ENCODE results near the gene TMEM141. TPM values are rescaled to one million over a fixed set of nuclear protein-coding genes. Genes with fewer than 3 reads are reported as not detected.

The TMEM141 gene
- total RNA-seq, 1 donor from 2014 or later = 57.8 TPM

DNA sequence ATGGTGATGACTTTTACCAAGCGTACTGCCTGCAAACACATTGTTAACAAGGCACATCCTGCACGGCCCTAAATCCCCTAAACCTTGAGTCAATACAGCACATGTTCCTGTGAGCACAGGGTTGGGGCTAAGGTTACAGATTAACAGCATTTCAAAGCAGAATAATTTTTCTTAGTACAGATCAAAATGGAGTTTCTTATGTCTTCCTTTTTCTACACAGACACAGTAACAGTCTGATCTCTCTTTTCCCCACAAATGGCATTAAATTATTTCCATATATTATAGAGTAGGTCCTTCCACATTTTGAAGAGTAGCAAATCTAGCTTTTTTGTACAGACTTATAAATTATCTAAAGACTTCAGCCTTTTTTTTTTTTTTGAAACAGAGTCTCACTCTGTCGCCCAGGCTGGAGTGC lies 1.6 kb upstream of the TMEM141 start:
- Mint-ChIP-seq H3K36me3 (ENCODE audit: insufficient read depth) (peaks cover 4% of the 10 kb centered on the region), H3K4me1 (ENCODE audit: low read depth) (peaks cover 42% of the 10 kb centered on the region)

DNA sequence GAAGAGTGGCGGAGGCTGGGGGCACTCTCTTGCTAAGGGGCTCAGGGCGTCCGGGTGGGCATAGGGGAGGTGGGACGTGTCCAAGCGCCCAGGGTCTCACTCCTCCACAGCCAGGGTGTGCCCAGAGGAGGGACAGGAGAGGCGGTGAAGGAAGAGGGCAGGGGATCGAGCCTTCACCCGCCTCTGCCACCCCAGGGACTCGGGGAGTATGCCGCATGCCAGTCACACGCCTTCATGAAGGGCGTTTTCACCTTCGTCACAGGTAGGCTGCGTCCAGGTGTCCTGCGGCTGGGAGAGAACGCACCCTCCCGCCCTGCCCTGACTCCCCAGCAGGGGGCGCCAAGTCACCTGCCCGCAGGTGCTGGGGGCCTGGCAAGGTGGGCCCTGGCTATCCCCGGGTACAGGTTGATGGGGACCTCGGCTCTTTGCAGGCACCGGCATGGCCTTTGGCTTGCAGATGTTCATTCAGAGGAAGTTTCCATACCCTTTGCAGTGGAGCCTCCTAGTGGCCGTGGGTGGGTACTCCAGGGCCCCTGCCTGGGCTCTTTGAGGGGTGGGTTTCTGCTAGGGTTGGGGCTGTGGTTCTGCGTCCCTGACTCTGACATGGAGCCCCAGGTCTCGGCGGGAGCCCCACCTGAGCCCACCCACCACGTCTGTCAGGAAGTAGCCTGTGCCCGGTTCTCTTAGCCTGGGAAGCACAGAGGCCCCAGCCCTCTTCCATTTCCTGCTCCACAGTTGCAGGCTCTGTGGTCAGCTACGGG lies 552 bp downstream of the TMEM141 start:
- TF ChIP-seq, protein P1, sequence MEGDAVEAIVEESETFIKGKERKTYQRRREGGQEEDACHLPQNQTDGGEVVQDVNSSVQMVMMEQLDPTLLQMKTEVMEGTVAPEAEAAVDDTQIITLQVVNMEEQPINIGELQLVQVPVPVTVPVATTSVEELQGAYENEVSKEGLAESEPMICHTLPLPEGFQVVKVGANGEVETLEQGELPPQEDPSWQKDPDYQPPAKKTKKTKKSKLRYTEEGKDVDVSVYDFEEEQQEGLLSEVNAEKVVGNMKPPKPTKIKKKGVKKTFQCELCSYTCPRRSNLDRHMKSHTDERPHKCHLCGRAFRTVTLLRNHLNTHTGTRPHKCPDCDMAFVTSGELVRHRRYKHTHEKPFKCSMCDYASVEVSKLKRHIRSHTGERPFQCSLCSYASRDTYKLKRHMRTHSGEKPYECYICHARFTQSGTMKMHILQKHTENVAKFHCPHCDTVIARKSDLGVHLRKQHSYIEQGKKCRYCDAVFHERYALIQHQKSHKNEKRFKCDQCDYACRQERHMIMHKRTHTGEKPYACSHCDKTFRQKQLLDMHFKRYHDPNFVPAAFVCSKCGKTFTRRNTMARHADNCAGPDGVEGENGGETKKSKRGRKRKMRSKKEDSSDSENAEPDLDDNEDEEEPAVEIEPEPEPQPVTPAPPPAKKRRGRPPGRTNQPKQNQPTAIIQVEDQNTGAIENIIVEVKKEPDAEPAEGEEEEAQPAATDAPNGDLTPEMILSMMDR (IDR thresholded peaks at IDR 0.05; ENCODE audit: unreplicated experiment) = peak; percentile 98
- H3K36me3 Mint-ChIP-seq (ENCODE audit: insufficient read depth) = peaks cover 4% of the 10 kb centered on the region
- H3K4me3 Mint-ChIP-seq (ENCODE audit: low read depth) = peak overlapping the region; percentile 81
- no peaks in the 10 kb centered on the region for H3K27me3 Mint-ChIP-seq
- peaks cover 47% of the 10 kb centered on the region for H3K4me1 Mint-ChIP-seq (ENCODE audit: low read depth)
- peak overlapping the region; percentile 97 for H3K27ac Mint-ChIP-seq
- peak; percentile 78 for DNase-seq (ENCODE audit: low spot score, unreplicated experiment)
- no peaks in the 10 kb centered on the region for H3K9me3 Mint-ChIP-seq (ENCODE audit: low read depth)

More for the DNA sequence above, 1.6 kb upstream of the TMEM141 start:
- no peak for DNase-seq (ENCODE audit: low spot score, unreplicated experiment)
- TF ChIP-seq, protein P1 (IDR thresholded peaks at IDR 0.05; ENCODE audit: unreplicated experiment) = no peak
- no peaks in the 10 kb centered on the region for H3K27me3 Mint-ChIP-seq
- H3K27ac Mint-ChIP-seq = peak overlapping the region; percentile 92
- H3K9me3 Mint-ChIP-seq (ENCODE audit: low read depth) = no peaks in the 10 kb centered on the region
- peak overlapping the region; percentile 46 for H3K4me3 Mint-ChIP-seq (ENCODE audit: low read depth)

DNA sequence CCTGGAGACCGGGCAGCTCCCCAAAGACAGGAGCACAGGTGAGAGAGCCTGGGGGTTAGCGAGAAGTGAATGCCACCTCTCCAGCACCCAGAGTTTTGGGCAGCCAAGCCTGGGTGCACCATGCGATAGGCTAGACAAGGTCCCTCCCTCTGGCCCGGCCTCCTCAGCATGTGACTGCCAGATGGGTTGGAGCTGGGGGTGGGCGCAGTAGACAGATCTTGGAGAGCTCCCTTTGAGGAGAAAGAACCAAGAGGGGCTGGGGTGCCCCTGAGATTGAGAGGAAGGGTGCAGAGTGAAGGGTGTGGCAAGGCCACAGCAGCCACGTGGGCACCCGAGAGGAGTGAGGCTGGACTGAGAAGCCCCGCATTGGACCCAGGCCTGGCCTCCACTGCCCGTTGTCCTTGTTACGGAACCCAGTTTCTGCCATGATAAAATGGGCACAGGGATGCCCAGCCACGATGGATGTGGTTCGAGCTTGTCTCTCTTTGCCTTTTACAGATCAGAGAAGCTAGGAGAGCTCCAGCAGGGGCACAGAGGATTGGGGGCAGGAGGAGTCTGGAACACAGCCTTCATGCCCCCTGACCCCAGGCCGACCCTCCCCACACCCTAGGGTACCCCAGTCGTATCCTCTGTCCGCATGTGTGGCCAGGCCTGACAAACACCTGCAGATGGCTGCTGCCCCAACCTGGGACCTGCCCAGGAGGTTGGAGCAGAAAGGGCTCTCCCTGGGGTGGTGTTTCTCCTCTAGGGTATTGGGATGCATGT lies 1.4 kb downstream of the TMEM141 start:
- peak overlapping the region; percentile 81 for H3K4me3 Mint-ChIP-seq (ENCODE audit: low read depth)
- no peak for DNase-seq (ENCODE audit: low spot score, unreplicated experiment)
- TF ChIP-seq, protein P1 (IDR thresholded peaks at IDR 0.05; ENCODE audit: unreplicated experiment) = no peak
- H3K27ac Mint-ChIP-seq = no peak overlapping the region
- H3K27me3 Mint-ChIP-seq = no peaks in the 10 kb centered on the region
- H3K4me1 Mint-ChIP-seq (ENCODE audit: low read depth) = peaks cover 54% of the 10 kb centered on the region
- peaks cover 4% of the 10 kb centered on the region for H3K36me3 Mint-ChIP-seq (ENCODE audit: insufficient read depth)
- H3K9me3 Mint-ChIP-seq (ENCODE audit: low read depth) = no peaks in the 10 kb centered on the region

DNA sequence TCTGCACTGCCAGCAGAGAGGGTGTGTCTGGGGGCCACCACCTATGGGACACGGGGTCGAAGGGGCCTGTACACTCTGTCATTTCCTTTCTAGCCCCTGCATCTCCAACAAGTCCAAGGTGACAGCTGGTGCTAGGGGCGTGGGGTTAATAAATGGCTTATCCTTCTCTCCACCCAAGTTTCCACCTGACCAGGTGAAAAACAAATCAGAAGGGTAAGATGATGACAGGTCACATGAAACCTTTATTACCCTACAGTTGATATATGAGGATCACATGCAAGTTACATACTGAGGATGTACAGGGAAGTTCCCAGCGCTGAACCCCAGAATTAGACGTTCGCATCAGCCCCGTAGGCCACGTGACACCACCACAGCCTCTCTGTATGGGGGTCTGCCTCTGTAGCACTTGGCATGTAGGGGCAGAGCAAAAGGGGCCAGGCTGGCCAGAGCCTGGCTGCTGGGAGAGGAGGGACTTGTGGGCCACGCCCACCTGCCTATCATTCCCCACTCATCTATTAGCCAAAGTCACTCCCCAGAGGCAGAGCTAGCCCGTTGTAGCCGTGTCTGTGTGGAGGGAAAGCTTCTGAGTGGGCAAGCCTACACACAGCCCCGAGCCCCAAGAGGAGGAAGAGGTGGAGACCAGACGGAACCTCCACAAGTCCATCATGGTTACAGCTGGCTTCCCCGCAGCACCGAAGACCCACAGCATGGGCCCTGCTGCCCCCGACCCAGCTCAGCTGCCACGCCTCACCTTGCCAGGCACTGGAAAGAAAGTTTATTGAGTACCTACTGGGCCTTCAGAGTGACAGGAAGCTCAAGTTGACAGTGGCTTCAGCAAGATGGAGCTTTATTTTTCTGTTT lies 2.2 kb downstream of the TMEM141 start:
- DNase-seq (ENCODE audit: low spot score, unreplicated experiment) = no peak
- no peaks in the 10 kb centered on the region for H3K9me3 Mint-ChIP-seq (ENCODE audit: low read depth)
- H3K27ac Mint-ChIP-seq = peak overlapping the region; percentile 20
- H3K27me3 Mint-ChIP-seq = no peaks in the 10 kb centered on the region
- TF ChIP-seq, protein P1 (IDR thresholded peaks at IDR 0.05; ENCODE audit: unreplicated experiment) = no peak
- H3K4me1 Mint-ChIP-seq (ENCODE audit: low read depth) = peaks cover 48% of the 10 kb centered on the region
- peak overlapping the region; percentile 16 for H3K4me3 Mint-ChIP-seq (ENCODE audit: low read depth)
- H3K36me3 Mint-ChIP-seq (ENCODE audit: insufficient read depth) = peaks cover 4% of the 10 kb centered on the region
